HG03159 (cell line): Measurements from ENCODE around the gene ZNF714.

Experiments
- ATAC-seq: cut with Tn5 transposase; IDR thresholded peaks from one replicate; pipeline ENCODE4 v1.9.1; 2021; ENCODE audit warnings: mild to moderate bottlenecking, moderate library complexity; ENCODE audit not compliant: unreplicated experiment

ZNF714 gene

GRCh38 chr19:21082011-21082975 is at the start of gene ZNF714:
Gene ZNF714 (plus strand): TSS chr19:21082203. CDS start chr19:21098269, 16,066 bp downstream.
- ATAC-seq, result peak; percentile 93

DNA sequence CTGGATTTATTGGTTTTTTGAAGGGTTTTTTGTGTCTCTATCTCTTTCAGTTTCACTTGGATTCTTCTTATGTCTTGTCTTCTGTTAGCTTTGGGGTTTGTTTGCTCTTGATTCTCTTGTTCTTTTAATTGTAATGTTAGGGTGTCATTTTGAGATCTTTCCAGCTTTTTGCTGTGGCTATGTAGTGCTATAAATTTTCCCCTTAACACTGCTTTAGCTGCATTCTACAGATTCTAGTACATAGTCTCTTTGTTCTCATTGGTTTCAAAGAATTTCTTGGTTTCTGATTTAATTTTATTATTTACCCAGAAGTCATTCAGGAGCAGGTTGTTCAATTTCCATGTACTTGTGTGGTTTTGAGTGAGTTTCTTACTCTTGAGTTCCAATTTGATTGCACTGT is 37.0 kb upstream of the ZNF714 start:
- no peak for ATAC-seq

DNA sequence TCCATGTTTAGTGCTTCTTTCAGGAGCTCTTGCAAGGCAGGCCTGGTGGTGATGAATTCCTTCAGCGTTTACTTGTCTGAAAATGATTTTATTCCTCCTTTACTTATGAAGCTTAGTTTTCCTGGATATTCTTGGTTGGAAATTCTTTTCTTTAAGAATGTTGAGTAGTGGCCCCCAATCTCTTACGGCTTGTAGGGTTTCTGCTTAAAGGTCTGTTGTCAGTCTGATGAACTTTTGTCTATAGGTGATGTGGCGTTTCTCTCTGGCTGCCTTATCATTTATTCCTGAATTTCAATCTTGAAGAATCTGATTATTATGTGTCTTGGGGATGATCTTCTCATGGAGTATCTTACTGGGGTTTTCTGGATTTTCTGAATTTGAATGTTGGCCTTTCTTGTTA is 35.5 kb upstream of the ZNF714 start:
- ATAC-seq, result no peak

DNA sequence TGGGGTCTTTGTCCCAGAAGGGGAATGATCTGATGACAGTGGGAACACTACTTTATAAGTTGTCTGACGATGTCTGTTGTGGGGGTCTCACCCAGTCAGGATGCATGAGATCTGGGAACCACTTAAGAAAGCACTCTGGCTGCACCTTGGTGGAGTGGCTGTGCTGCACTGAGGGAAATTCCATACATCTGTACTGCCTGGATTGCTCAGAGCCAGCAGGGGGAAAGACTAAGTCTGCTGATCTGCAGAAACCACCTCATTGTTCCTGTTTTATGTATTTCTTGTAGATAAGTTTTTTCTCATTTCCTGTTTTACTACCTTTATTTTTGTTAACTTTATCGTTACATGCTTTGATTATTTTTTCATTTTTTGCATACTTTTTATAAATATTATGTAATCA is 34.3 kb upstream of the ZNF714 start:
- ATAC-seq, result no peak

DNA sequence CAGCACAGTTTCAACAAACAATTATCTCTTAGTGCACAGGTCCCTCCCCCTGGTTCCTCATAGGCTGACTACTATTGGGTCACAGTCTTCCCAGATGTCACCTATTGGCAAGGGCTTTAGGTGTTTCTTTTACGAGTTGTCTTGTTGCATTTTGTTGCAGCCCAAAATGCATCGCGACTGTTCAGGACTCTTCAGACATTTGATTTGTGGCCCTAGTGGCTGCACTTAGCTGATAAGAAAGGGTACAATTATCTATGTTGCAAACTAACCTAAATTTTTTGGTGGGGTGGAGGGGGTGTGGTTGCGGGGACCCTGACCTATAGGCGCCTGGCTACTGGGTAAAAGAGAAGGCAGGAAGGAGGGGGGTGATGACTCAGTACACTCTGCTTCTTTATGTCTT is 29.1 kb upstream of the ZNF714 start:
- no peak for ATAC-seq

GRCh38 chr19:21065336-21065735 is 16.7 kb upstream of the ZNF714 start:
- ATAC-seq, result no peak

DNA sequence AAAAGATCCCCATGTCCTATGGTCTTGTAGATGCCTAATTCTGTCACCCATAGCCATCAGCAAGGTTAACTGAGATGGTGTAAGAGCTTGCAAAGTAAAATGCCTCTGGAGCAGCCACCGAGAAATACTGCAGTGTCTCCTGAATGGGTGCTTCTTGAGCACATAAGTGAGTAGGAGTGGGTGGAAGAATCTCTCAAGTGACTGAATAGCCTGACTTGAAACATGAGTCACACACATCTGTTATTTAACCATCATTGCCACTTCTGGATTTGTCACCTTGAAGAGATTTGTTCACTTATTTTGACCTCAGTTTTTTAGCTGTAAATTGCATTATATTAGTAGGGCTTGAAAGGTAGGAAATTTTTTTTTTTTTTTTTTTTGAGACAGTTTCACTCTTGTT is 2.3 kb downstream of the ZNF714 start:
- ATAC-seq, result no peak

DNA sequence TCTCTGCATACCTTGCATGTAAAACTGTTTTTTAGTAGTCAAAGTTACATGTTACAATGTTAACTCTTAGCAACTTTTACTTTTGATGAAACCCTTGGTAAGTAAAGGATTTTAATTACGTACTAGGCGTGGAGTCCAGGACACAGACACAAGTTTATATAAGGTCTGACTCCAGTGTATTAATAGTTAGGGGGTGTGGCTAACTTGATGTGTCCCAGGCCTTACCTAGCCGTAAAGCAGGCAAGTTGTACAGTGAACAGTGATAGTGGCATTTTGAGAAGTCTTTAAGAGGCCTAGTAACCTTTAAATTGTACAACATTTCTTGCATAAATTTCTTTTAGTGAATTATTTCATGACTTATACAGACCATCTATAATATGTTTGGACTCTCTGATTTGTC is 5.9 kb downstream of the ZNF714 start:
- ATAC-seq, result no peak

GRCh38 chr19:21092109-21092508 is 10.1 kb downstream of the ZNF714 start:
- ATAC-seq, result no peak

GRCh38 chr19:21094347-21095025 is 12.5 kb downstream of the ZNF714 start:
- no peak for ATAC-seq

DNA sequence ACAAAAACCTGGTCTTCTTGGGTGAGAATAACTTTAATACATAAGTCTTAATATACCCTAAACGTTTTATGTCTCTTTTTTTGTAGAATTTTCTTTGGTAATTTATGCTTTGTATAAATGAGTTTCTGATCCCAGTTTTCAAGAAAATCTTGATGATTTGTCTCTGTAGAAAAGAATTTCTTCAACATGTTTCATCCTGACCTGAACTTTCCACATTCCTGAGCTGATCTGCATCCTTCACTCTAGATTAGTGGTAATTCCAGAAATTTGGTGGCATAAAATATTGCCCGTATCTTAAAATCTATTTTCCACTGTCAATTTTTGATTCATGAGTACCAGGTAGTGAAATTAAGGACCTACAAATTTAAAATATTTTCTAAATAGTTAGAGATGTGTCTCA is 16.3 kb downstream of the ZNF714 start:
- ATAC-seq, result no peak

DNA sequence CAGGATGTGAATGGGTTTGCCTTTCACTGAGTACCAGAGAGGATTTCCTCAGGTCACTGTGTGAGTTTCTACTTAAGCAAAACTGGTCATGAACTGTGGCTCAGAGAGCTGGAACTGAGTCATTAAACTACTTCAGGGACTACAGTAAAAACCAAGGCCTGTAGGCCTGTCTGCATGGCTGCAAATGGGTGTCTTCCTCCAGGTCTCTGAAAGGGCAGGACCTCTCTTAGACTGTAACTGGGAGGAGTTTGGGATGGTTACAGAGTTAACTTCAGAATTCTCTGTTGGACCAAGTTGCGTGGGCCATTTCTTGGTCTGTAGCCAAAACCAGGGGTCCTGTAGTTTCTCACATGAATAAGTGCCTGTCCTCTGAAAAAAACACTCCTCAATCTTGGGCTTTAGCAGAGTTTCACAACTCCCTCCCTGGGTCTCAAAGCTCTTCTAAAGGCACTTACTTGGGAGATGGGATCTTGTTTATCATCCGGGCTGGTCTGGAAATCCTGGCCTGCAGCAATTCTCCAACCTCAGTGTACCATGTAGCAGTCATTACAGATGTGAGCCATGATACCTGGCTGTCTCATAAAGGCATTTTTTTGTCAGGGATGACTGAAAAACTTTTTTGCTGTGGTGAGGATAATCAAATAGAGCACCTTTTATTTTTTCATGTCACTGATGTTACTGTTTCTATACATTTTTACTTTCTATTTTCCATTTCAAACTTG is 19.7 kb downstream of the ZNF714 start:
- ATAC-seq, result no peak

DNA sequence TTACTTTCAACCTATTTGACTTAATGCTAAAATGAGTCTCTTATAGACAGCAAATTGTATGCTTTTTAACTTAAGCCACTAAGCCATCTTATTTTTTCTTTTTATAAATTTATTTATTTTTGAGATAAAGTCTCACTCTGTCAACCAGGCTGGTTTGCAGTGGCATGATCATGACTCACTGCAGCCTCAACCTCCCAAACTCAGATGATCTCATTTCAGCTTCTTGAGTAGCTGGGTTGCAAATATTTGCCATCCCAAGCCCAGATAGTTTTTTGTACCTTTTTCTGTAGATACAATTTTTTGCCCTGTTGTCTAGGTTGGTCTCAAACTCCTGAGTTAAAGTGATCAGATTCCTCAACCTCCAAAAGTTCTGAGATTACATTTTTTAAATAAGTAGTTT is 27.1 kb downstream of the ZNF714 start:
- ATAC-seq, result no peak

DNA sequence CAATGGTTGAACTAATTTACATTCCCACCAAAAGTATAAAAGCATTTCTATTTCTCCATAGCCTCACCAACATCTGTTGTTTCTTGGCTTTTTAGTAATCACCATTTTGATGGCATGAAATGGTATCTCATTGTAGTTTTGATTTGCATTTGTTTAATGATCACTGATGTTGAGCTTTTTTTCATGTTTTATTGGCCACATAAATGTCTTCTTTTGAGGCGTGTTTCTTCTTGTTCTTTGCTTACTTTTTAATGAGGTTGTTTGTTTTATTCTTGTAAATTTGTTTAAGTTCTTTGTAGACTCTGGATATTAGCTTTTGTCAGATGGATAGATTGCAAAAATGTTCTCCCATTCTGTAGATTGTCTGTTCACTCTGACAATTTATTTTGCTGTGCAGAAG is 28.2 kb downstream of the ZNF714 start:
- ATAC-seq, result no peak

- no peak for ATAC-seq
These were observed 33.4 kb downstream of the ZNF714 start for GRCh38 chr19:21115430-21115829.

DNA sequence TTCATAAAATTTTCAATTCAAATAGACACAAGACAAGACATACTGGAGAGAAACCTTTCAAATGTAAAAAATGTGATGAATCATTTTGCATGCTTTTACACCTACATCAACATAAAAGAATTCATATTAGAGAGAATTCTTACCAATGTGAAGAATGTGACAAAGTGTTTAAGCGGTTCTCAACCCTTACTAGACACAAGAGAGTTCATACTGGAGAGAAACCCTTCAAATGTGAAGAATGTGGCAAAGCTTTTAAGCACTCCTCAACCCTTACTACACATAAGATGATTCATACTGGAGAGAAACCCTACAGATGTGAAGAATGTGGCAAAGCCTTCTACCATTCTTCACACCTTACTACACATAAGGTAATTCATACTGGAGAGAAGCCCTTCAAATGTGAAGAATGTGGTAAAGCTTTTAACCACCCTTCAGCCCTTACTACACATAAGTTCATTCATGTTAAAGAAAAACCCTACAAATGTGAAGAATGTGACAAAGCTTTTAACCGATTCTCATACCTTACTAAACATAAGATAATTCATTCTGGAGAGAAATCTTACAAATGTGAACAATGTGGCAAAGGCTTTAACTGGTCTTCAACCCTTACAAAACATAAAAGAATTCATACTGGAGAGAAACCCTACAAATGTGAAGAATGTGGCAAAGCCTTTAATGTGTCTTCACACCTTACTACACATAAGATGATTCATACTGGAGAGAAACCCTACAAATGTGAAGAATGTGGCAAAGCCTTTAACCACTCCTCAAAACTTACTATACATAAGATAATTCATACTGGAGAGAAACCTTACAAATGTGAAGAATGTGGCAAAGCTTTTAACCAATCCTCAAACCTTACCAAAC is 35.3 kb downstream of the ZNF714 start:
- ATAC-seq, result no peak

DNA sequence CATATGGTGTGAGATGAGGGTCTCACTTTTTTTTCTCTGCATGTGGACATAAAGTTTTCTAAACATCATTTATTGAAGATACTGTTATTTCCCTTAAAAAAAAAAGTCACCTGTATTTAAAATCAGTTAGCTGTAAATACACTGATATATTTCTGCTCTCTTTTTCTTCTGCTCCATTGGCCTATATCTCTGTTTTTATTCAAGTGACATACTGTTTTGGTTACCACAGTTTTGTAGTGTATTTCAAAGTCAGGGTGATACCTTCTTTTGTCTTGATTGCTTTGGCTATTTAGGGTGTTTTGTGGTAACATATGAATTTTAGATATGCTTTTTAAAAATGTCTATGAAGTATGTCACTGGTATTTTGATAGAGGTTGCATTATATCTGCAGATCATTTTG is 44.1 kb downstream of the ZNF714 start:
- ATAC-seq, result no peak

DNA sequence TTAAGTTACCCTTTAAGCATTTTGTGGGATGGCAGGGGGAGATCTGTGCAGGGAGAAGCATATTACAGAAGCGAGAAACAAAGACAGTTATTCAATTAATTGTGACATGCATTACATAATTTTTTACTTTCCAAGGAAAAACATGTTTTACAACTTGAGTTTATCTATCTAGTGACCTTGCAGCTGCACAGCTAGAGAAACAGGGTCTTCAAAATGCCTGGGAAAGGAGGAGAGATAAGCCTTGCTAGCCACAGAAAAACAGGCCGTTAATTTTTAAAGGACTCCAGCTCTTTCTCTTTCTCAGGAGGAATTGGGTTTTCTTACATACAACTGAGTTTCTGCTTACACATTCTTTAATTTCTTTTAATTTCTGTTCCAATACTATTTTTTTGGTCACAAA is 45.0 kb downstream of the ZNF714 start:
- no peak for ATAC-seq

DNA sequence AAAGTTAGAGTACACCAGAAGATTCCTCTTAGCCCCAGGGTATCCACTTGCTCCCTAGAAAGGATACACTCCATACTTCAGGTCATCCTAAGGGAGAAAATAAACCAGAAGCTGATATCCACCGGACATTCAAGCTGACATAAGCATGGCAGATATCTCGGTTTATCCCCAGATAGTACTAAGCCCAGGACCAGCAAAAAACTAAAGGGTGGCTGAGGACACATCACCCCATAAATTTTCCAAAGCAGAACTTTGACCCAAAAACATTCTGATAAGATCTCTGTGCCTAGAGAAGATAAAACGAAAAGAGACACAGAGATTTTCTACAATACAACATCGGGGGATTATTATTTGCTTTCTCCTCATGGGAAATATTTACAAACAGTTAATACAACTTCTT is 45.9 kb downstream of the ZNF714 start:
- no peak for ATAC-seq

- no peak for ATAC-seq
These were observed 47.1 kb downstream of the ZNF714 start for GRCh38 chr19:21128901-21129698.
